Measurements from ENCODE around the gene H2AZ2.

DNA sequence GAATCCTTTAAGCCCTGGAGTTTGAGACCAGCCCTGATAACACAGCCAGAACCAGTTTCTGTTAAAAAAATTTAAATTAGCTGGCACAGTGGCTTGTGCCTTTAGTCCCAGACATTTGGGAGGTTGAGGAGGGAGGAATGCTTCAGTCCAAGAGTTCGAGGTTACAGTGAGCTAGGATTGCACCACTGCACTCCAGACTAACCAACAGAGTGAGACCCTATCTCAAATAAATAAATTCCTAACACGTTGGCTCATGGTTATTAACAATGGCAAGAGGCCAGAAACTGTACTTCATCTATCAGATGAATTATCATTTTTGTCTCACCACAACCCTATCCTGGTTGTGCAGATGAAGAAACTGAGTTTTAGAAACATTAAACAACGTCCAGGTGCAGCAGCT, 53.6 kb downstream of the H2AZ2 start:
- TF ChIP-seq, protein P1, sequence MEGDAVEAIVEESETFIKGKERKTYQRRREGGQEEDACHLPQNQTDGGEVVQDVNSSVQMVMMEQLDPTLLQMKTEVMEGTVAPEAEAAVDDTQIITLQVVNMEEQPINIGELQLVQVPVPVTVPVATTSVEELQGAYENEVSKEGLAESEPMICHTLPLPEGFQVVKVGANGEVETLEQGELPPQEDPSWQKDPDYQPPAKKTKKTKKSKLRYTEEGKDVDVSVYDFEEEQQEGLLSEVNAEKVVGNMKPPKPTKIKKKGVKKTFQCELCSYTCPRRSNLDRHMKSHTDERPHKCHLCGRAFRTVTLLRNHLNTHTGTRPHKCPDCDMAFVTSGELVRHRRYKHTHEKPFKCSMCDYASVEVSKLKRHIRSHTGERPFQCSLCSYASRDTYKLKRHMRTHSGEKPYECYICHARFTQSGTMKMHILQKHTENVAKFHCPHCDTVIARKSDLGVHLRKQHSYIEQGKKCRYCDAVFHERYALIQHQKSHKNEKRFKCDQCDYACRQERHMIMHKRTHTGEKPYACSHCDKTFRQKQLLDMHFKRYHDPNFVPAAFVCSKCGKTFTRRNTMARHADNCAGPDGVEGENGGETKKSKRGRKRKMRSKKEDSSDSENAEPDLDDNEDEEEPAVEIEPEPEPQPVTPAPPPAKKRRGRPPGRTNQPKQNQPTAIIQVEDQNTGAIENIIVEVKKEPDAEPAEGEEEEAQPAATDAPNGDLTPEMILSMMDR (IDR thresholded peaks at IDR 0.05): no peak
- no peak for TF ChIP-seq EZH2 (IDR thresholded peaks at IDR 0.05; ENCODE audit: borderline replicate concordance, insufficient read depth, low read depth, low read length, poor library complexity, severe bottlenecking)

Measured in B cell (primary cell).